ENCODE data around the gene HMGCS1. TPM values are rescaled to one million over a fixed set of nuclear protein-coding genes. Genes with fewer than 3 reads are reported as not detected.

Gene HMGCS1
- total and polyA plus RNA-seq, 2 of the 13 experiments (the other 11 are each of a cell fraction or from before 2014, with no cell fraction given), result 56.8 to 318 TPM

- Histone ChIP-seq H3K4me3 (replicated peaks in 1 of 3; ENCODE audit: insufficient read depth in 1 of 3, low read depth in 2 of 3, low read length in 3 of 3) (no peak overlapping the region), H3K79me2 (ENCODE audit: insufficient read depth, low read length) (no peaks in the 10 kb centered on the region), H4K20me1 (ENCODE audit: insufficient read depth, low read length) (no peaks in the 10 kb centered on the region), H3K4me1 (ENCODE audit: insufficient read depth, low read length) (peaks cover 7% of the 10 kb centered on the region; the same call in 1 of the 2 replicates), H3K27me3 (ENCODE audit: control insufficient read depth in 1 of 2, insufficient read depth in 2 of 2, low read length in 2 of 2) (peaks cover 3 to 16% of the 10 kb centered on the region in 2 experiments; a peak in 4 of 5 replicates), H3K27ac (ENCODE audit: extremely low read length, insufficient read depth, low read length) (no peak overlapping the region), H3K4me2 (ENCODE audit: low read depth, low read length) (no peak overlapping the region), H2AFZ (ENCODE audit: low read length) (no peak overlapping the region), H3K9ac (ENCODE audit: insufficient read depth, low read depth, low read length) (no peak overlapping the region), H3K9me3 (ENCODE audit: low read length) (no peaks in the 10 kb centered on the region), H3K36me3 (replicated peaks in 1 of 2; ENCODE audit: control insufficient read depth in 1 of 2, insufficient read depth in 2 of 2, low read length in 2 of 2) (no peaks in the 10 kb centered on the region)
- FAIRE-seq, result no peak
- WGBS (ENCODE audit: low lambda C conversion rate), result 23% methylated on average over 11 of the region's 11 CpGs
- ChIA-PET POLR2A (no interaction called here), CTCF (ENCODE audit: low intra/inter-chr PET ratio, low total read pairs) (no interaction called here)
- no TSS peak for BruUV-seq (replicated peaks)
- DNase-seq (ENCODE audit: low spot score), result no peak
- TF ChIP-seq FLYWCH1 (CRISPR knock-in tag; IDR thresholded peaks at IDR 0.05) (no peak), ZBTB43 (CRISPR knock-in tag; conservative IDR thresholded peaks at IDR 0.05) (no peak), MLLT10 (CRISPR knock-in tag; IDR thresholded peaks at IDR 0.05) (no peak), NPAS2 (CRISPR knock-in tag; IDR thresholded peaks at IDR 0.05; ENCODE audit: borderline replicate concordance) (no peak), MATR3 (CRISPR knock-in tag; IDR thresholded peaks at IDR 0.05) (no peak), ZFX (CRISPR knock-in tag; IDR thresholded peaks at IDR 0.05; ENCODE audit: low read depth) (no peak)
- in situ Hi-C loops (cut with HindIII; ENCODE audit: extremely low pct_ligation_motif_present, low pct_unique_long_range_greater_than_20kb), result no loop called here
- intact Hi-C loops (cut with micrococcal nuclease; ENCODE audit: unreplicated experiment), result no loop called here
- peak; percentile 52; the same call in 2 of the 3 replicates for ATAC-seq
Observed at GRCh38 chr5:43244823-43245565, 68.2 kb downstream of the HMGCS1 start.

- H3K4me1 ChIP-seq (ENCODE audit: insufficient read depth, low read length), result peaks cover 7% of the 10 kb centered on the region; the same call in 1 of the 2 replicates
- no peaks in the 10 kb centered on the region for H3K9me3 ChIP-seq (ENCODE audit: low read length)
- ChIA-PET CTCF (ENCODE audit: low intra/inter-chr PET ratio, low total read pairs) (no interaction called here), POLR2A (no interaction called here)
- no peaks in the 10 kb centered on the region for H3K36me3 ChIP-seq (replicated peaks in 1 of 2; ENCODE audit: control insufficient read depth in 1 of 2, insufficient read depth in 2 of 2, low read length in 2 of 2)
- H2AFZ ChIP-seq (ENCODE audit: low read length), result no peak overlapping the region
- DNase-seq (ENCODE audit: low spot score) (no peak), ATAC-seq (no peak), FAIRE-seq (no peak)
- in situ Hi-C loops (cut with HindIII; ENCODE audit: extremely low pct_ligation_motif_present, low pct_unique_long_range_greater_than_20kb), result no loop called here
- no peaks in the 10 kb centered on the region for H4K20me1 ChIP-seq (ENCODE audit: insufficient read depth, low read length)
- H3K4me3 ChIP-seq (replicated peaks in 1 of 3; ENCODE audit: insufficient read depth in 1 of 3, low read depth in 2 of 3, low read length in 3 of 3), result no peak overlapping the region
- BruUV-seq (replicated peaks), result no TSS peak
- H3K4me2 ChIP-seq (ENCODE audit: low read depth, low read length), result no peak overlapping the region
- no peak overlapping the region for H3K27ac ChIP-seq (ENCODE audit: extremely low read length, insufficient read depth, low read length)
- no peaks in the 10 kb centered on the region for H3K79me2 ChIP-seq (ENCODE audit: insufficient read depth, low read length)
- H3K9ac ChIP-seq (ENCODE audit: insufficient read depth, low read depth, low read length), result no peak overlapping the region
- intact Hi-C loops (cut with micrococcal nuclease; ENCODE audit: unreplicated experiment), result no loop called here
- peaks cover 3 to 16% of the 10 kb centered on the region in 2 experiments; a peak in 4 of 5 replicates for H3K27me3 ChIP-seq (ENCODE audit: control insufficient read depth in 1 of 2, insufficient read depth in 2 of 2, low read length in 2 of 2)
- TF ChIP-seq SRSF4 (IDR thresholded peaks at IDR 0.05; ENCODE audit: low read depth, low read length, poor library complexity, severe bottlenecking), result no peak
- TF ChIP-seq AKNA (CRISPR knock-in tag; IDR thresholded peaks at IDR 0.05; ENCODE audit: borderline replicate concordance), result no peak
- no peak for TF ChIP-seq ZNF451 (CRISPR knock-in tag; IDR thresholded peaks at IDR 0.05)
- no peak for TF ChIP-seq ZNF513 (CRISPR knock-in tag; conservative IDR thresholded peaks at IDR 0.05)
Observed at GRCh38 chr5:43243270-43243669, 69.9 kb downstream of the HMGCS1 start.
